Hematopoietic multipotent progenitor cell treated with erythropoietin and hydrocortisone succinate and interleukin-3 and kit ligand, for 15 days (in vitro differentiated cells): Measurements from ENCODE around the gene WASHC3.
A peak's percentile ranks its signal among the peaks of the same experiment; 100 is the strongest.
"Not testable (repeated sequence)": the region's sequence is repeated elsewhere in the genome, so short reads cannot be mapped to it uniquely, and the experiment has no call there.

Experiments used
- DNase-seq: peaks from one replicate; pipeline ENCODE4 v3.0.0-alpha.2; 2015; ENCODE audit warnings: low spot score

Gene WASHC3, protein sequence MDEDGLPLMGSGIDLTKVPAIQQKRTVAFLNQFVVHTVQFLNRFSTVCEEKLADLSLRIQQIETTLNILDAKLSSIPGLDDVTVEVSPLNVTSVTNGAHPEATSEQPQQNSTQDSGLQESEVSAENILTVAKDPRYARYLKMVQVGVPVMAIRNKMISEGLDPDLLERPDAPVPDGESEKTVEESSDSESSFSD

GRCh38 chr12:102061560-102062418, at the start of gene WASHC3:
WASHC3 (minus strand) TSS chr12:102061991; CDS start chr12:102061962, 29 bp downstream.
- DNase-seq = peak; percentile 93

- DNase-seq = no peak
Measured at GRCh38 chr12:102110782-102111181, 49.0 kb upstream of the WASHC3 start.

DNA sequence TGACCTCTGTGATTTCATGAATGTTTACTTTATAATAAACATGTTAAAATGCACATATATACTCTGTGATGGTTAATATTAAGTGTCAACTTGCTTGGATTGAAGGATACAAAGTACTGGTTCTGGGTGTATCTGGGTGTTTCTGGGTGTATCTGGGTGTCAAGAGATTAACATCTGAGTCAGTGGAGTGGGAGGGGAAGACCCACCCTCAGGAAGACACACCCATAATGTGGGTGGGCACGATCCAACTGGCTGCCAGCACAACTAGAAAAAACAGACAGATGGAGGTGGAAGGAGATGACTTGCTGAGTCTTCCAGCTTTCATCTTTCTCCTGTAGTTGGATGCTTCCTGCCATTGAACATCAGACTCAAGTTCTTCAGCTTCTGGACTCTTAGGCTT, 46.2 kb upstream of the WASHC3 start:
- peak; percentile 44 for DNase-seq

GRCh38 chr12:102106905-102107304, 45.1 kb upstream of the WASHC3 start:
- no peak for DNase-seq

GRCh38 chr12:102096855-102097254, 35.1 kb upstream of the WASHC3 start:
- no peak for DNase-seq

DNA sequence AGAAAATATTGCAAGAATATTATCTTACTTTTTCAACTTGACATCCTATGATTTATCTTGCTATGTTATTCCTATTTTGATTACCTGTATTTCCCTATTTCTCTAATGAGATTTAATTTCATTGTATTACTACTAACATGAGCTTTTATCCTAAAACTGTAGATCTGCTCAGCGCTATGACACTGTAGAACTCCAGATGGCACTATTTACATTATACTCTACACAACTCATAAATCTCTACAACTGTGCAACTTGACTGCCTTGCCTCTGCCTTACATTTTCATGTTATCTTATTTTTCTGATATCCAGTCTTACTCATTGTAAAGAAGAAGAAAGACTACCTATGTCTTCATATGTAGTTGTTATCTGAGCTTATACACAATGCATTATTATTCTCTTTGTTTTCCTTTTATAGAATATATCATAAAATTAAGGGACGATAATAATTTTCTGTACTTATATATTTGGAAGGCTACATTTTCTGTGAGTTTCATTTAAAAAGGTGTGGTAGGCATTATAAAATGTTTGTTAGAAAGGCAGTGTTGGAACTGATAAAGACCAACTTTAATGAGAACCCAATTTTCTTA, 34.0 kb upstream of the WASHC3 start:
- DNase-seq = peak; percentile 25

DNA sequence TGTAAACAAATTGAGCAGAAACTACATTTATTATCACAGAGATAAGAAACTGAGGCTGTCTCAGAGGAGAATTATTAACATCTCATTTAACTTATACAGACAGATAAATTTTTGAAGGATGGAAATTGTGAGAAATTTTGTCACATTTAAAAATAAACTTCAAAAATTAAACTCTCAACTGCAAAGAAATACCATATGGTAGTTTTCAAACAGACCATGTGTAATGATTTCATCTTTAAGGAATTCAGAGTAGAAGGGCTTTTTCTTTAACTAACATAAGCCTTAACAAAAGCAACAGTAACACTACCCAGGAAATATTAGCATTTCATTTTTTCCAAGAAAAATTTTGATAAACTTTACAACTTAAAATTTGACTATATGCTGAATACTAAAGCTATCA, 31.5 kb upstream of the WASHC3 start:
- DNase-seq = no peak

DNA sequence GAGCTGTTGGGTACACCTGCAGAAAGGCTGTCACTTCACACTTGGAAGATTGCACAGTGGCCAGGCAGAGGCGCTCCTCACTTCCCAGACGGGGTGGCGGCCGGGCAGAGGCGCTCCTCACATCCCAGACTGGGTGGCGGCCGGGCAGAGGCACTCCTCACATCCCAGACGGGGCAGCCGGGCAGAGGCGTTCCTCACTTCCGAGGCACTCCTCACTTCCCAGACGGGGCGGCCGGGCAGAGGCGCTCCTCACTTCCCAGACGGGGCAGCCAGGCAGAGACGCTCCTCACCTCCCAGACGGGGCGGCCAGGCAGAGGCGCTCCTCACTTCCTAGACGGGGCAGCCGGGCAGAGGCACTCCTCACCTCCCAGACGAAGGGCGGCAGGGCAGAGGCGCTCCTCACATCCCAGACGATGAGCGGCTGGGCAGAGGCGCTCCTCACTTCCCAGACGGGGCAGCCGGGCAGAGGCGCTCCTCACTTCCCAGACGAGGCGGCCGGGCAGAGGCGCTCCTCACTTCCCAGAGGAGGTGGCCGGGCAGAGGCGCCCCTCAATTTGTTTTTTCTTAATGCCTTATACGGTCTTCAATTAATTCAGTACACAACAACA, 27.5 kb upstream of the WASHC3 start:
- not testable (repeated sequence) for DNase-seq

DNA sequence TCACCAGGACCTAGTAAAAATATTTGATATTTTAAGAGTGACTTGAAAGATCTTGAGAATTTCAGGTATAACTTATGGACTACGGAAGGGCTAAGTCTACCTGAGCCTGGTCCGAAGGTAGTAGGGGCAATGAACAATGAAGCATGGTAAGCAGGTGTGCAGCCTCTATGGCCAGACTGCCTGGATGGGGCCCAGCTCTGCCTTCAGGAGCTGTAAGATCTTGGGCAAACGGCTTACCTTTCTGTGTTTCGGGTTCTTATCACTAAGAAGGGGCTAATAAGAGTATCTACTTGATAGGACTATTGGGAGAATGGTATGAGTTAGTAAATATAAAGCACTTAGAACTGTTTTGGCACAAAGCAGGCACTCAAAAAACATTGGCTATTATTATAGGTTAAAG, 19.1 kb upstream of the WASHC3 start:
- DNase-seq = no peak

DNA sequence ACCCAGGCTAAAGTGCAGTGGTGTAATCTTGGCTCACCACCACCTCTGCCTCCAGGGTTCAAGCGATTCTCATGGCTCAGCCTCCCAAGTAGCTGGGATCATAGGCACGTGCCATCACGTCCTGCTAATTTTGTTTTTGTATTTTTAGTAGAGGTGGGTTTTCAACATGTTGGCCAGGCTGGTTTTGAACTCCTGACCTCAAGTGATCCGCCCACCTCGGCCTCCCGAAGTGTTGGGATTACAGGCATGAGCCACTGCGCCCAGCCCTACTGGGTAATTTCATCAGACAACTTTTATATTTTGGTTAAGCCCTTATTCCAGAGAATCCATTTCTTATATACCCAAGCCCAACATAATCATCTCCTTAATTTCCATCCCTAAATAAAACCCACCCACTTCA, 10.3 kb upstream of the WASHC3 start:
- DNase-seq = not testable (repeated sequence)

- no peak for DNase-seq
Measured at GRCh38 chr12:102069707-102070106, 7.9 kb upstream of the WASHC3 start.

DNA sequence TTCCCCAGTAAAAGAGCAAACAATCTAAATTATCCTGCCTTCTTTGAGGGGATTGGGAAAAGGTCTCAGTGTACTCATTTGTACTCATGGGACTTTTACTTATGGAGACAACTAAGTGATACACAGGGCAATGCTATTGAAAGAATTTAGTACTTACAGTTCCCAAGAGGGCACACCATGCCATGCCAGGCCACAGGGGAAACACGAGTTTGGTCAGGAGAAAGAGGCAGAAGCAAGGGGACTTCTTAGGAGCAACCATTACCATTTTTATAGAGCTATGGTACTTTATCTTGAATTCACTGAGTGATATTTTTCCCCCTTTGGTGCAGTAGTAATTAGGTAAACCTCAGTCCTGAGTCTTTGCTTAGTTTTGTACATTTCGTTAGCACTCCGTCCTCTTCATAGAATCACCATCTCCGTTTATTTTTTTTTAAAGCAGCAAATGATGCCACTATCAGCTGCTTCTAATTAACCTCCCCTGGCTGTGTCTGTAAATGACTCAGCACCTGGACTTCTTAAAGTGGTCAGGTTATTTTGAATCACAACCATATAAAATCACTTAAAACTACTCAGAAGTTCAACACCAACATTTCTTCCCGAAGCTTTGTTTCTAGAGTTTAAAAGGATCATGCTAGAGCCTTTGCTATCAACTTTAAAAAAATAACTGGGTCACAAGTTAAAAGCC, 5.9 kb upstream of the WASHC3 start:
- DNase-seq = no peak

DNA sequence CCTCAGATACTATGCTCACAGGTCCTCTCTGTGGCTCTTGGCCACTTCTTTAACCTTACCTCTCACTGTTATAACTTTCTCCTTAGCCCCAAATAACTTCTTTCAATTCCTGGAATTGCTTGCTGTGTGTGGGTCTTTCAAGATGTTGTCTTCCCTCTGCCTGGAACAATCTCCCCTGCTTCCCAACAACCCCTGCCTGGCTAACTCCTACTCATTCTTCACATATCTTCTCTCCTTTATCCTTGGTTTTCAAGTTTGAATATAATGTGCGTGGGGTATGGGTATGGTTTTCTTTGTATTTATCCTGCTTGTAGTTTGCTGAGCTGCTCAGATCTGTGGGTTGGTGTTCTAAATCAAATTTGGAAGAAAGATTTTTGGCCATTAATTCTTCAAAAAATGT, 2.7 kb upstream of the WASHC3 start:
- DNase-seq = no peak

DNA sequence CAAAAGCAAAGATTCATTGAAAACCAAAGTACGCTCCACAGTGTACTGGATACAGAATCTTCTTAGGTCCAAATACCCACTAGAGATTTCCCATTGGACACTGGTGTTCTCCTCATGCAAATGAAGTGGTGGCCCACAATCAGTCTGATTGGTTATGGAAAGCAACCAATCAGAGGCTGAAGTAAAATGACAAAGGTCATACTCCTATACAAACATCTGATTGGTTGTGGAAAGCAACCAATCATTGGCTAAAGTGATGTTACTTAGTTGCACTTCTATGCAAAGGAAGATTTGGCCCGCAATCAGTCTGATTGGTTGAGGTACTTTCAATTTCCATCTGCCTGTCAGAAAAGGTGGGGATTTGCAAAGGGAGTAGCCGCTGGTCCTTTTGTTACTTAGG, 1.3 kb upstream of the WASHC3 start:
- DNase-seq = peak; percentile 25

DNA sequence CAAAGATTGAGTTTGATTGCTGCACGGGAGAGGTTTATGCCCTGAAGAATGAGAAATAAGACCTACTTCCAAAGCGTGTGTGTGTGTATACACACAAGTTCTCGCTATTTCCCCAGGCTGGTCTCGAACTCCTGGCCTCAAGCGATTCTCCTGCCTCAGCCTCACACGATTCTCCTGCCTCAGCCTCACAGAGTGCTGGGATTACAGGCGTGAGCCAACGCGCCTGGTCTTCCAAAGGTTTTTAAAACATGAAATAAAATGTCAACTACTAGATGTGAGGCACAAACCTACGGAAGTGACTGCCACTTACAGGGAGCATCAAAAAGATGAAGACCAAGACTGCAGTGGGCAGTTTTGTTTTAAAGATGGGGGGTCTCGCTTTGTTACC, 622 bp upstream of the WASHC3 start:
- DNase-seq = no peak

GRCh38 chr12:102061096-102061559, 663 bp downstream of the WASHC3 start:
- DNase-seq = peak; percentile 18

- DNase-seq = no peak
Measured at GRCh38 chr12:102059343-102059742, 2.4 kb downstream of the WASHC3 start.

DNA sequence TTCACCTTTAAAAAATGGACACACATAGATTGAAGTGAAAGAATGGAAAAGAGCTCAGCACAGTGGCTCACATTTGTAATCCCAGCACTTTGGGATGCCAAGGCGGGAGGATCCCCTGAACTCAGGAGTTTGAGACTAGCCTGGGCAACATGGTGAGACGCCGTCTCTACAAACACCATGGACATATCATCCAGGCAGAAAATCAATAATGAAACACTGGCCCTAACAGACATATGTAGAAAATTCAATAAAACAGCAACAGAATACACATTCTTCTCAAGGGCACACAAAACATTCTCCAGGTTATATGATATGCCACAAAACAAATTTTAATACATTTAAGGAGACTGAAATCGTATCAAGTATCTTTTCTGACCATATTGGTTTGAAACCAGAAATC, 7.4 kb downstream of the WASHC3 start:
- DNase-seq = no peak

- no peak for DNase-seq
Measured at GRCh38 chr12:102053062-102053349, 8.8 kb downstream of the WASHC3 start.

DNA sequence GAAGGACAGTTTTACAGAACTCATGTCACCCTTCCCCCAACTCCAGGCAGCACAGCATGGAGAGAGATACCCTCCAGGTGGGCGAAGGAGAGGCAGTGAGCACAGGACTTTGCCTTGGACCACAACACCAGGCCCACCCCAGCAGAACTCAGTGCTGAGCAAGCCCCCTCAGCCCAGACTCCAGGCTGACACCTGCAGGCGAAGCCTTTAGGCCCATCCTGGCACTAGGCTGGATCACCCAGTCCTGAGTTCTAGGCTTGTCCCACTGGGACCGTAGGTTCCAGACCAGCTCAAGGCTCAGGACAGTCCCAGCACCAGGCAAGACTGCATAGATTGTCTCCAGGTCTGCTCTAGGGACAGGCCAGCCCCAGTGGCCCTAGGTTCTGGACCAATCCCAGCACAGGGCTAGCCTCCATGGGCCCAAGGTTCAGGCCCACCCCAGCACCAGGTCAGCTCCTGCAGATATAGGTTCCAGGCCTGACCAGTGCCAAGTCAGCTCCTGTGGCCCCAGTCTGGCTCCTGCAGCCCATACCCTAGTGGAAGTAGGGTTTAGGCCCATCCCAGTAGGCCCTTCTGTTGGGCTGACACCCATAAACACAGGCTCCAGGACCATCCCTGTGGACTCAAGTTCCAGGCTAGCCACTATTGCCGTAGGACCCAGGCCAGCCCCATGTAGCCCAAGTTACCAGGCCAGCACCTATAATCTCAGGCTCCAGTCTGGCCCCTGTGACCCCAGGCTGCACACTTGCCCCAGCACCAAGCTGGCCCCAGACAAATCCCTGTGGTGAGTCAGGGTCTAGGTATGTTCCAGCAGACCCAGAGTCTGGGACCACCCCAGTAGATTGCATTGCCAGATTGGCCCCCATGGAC, 9.4 kb downstream of the WASHC3 start:
- no peak for DNase-seq

GRCh38 chr12:102051431-102051965, 10.3 kb downstream of the WASHC3 start:
- DNase-seq = no peak
